GM12891 (cell line): Measurements from ENCODE around the gene TRIM13.

Experiments
- POLR2A ChIP-seq: IDR thresholded peaks from 2 replicates; pipeline ENCODE4 v1.6.1; 2011; ENCODE audit warnings: low read depth, low read length, control low read depth
- POLR2AphosphoS5 ChIP-seq: IDR thresholded peaks from 2 replicates; pipeline ENCODE4 v1.6.1; 2011; ENCODE audit warnings: low read depth, low read length, control low read depth
- TAF1 ChIP-seq: IDR thresholded peaks from 2 replicates; pipeline ENCODE4 v1.6.1; 2011; ENCODE audit warnings: low read depth, low read length, control low read depth

DNA sequence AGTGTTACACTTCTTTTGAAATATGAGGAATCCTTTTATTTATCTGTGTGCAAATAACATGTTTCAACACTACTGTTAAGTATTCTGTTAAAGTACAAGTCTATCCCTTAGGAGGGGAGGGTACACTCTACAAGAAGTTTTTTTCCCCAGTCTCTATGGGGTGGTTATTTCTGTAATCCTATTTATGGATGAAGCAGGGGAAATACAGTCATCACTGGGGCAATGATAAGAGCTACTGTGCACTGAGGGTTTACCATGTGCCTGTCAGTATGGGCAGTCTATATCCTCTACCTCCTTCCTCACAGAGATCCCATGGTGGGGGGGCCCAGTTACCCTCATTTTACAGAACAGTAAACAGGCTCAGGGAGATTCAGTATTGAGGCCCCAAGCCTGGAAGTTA, 16.6 kb upstream of the TRIM13 start:
- no peak for TF ChIP-seq POLR2A
- no peak for TF ChIP-seq TAF1
- TF ChIP-seq POLR2AphosphoS5: no peak
